Measurements from ENCODE around the gene TNNT1.

- TF ChIP-seq CTCF (IDR thresholded peaks at IDR 0.05) (no peak), ZFX (IDR thresholded peaks at IDR 0.05; ENCODE audit: borderline replicate concordance) (no peak)
Observed at GRCh38 chr19:55156202-55157063, 7.4 kb upstream of the TNNT1 start.

Measured in 22Rv1 (cell line).